C4-2B (cell line): ENCODE results near the gene NBAS.

Experiments
- CTCF ChIP-seq: fragments of 450-650 bp; conservative IDR thresholded peaks from 2 replicates; pipeline ENCODE4 v1.5.1; 2017; ENCODE audit warnings: mild to moderate bottlenecking
- ZFX ChIP-seq: fragments of 450-650 bp; IDR thresholded peaks from 2 replicates; pipeline ENCODE4 v1.6.1; 2017

DNA sequence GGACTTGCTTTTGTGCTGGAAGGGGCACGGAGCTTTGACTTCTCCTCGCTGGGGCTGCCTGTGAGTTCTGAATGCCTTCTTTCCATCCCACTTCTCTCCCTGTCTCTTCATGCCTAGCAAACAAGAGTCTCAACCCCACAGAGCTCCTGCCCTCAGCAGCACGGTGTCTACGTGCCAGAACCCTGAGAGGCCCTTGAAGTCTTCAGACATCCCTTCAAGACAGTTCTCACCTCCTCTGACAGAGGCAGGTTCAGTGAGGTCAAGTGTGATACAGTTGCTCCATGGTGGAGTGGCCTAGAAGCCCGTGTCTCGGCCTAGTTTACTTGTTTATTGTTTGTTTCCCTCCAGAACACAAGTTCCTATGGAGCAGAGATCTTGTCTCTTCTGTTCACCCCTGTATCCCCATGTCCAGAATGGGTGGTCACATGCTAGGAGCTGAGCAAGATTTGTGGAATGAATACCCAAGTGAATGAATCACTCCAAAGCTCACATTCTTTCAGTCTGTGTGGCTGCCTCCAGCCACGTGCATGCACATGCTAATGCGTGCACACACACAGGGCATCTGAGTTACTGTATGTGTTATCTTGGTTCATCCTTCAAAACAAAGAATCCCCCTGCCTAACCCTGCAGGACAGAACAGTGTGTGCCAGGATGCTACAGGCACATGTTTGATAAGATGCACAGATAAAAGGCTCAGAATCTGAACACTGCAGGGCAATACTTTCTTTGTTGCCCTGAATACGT, 391.6 kb downstream of the NBAS start:
- TF ChIP-seq CTCF = no peak
- no peak for TF ChIP-seq ZFX
